K562 (cell line): ENCODE measurements around the gene JMY. TPM values are rescaled to one million over a fixed set of nuclear protein-coding genes. Genes with fewer than 3 reads are reported as not detected.

Source experiments
- ATAC-seq: fragments of 200-7000 bp; cut with Tn5 transposase; 3 replicates; pipeline ENCODE4 v1.9.1; 2020; ENCODE audit warnings: moderate library complexity
- BruUV-seq: library from RNA; stranded (reverse); fragments of 400-500 nt; replicated peaks from 2 replicates; lab custom pipeline; 2021; lab: Mats Ljungman, UMichigan
- CTCF ChIA-PET: fragments of 300-600 bp; formaldehyde crosslinking; extraction: SDS; loops from one replicate; lab custom pipeline; 2021; ENCODE audit warnings: low intra/inter-chr PET ratio; lab: Yijun Ruan, JAX
- POLR2A ChIA-PET: fragments of 300-600, 350-650 bp; sonication (Branson Sonifier 250); formaldehyde crosslinking; extraction: SDS; loops from one replicate; lab custom pipeline; 2021; ENCODE audit warnings: antibody characterized with exemption, inconsistent platforms; lab: Yijun Ruan, JAX
- DNase-seq, 4 experiments: peaks; one replicate each; pipeline versions ENCODE4 v3.0.0 to v3.0.0-alpha.2; 2011 to 2018; ENCODE audit warnings: low spot score in 3 of 4, mixed read lengths in 3 of 4; ENCODE audit errors: extremely low read depth in 1 of 4
- FAIRE-seq: peaks from 2 replicates; lab custom pipeline; 2011; peaks lifted over from hg19 to GRCh38; lab: Jason Lieb, UNC
- H2AFZ ChIP-seq: 2 replicates; pipeline ENCODE4 v1.6.0; 2011; ENCODE audit warnings: low read depth, low read length, control low read depth, inconsistent platforms
- H3K27ac ChIP-seq: fragments of 200-600 bp; 3 replicates; pipeline ENCODE4 v1.8.0; 2011; ENCODE audit warnings: low read depth, mild to moderate bottlenecking, control low read depth, inconsistent platforms, low read length, moderate library complexity, mixed read lengths; ENCODE audit errors: extremely low read depth
- H3K27me3 ChIP-seq, 2 experiments: fragments of 300-600 bp in 1 of 2; 2 replicates in 1 of 2; 3 replicates in 1 of 2; pipeline versions ENCODE4 v1.6.0 to v1.8.0; 2011; ENCODE audit warnings: inconsistent platforms in 2 of 2, low read length in 2 of 2, mild to moderate bottlenecking in 1 of 2, mixed read lengths in 1 of 2, moderate library complexity in 1 of 2; ENCODE audit not compliant: control insufficient read depth in 2 of 2, insufficient read depth in 2 of 2
- H3K36me3 ChIP-seq: fragments of 300-600 bp; 3 replicates; pipeline ENCODE4 v1.8.0; 2011; ENCODE audit warnings: mild to moderate bottlenecking, low read length, inconsistent platforms; ENCODE audit not compliant: control insufficient read depth, insufficient read depth
- H3K4me1 ChIP-seq, 2 experiments: fragments of 200-600 bp in 1 of 2; replicated peaks in 1 of 2; 2 replicates in 1 of 2; 3 replicates in 1 of 2; pipeline versions ENCODE4 v1.5.1 to v1.8.0; 2011; ENCODE audit warnings: inconsistent platforms in 2 of 2, low read length in 2 of 2, mild to moderate bottlenecking in 1 of 2, mixed read lengths in 1 of 2, moderate library complexity in 1 of 2; ENCODE audit not compliant: control insufficient read depth in 2 of 2, insufficient read depth in 2 of 2
- H3K4me2 ChIP-seq: 2 replicates; pipeline ENCODE4 v1.6.1; 2011; ENCODE audit warnings: low read length, control low read depth, inconsistent platforms, mixed read lengths; ENCODE audit not compliant: insufficient read depth
- H3K4me3 ChIP-seq: fragments of 200-600 bp; sonication (generic), shearing (Covaris generic); 2 replicates; pipeline ENCODE4 v1.5.1; 2016; ENCODE audit warnings: control low read depth, inconsistent platforms
- H3K79me2 ChIP-seq: fragments of 200-600 bp; 3 replicates; pipeline ENCODE4 v1.8.0; 2011; ENCODE audit warnings: low read length, inconsistent platforms; ENCODE audit not compliant: control insufficient read depth, insufficient read depth
- H3K9ac ChIP-seq, 2 experiments: 2 replicates each; pipeline versions ENCODE4 v1.6.0 to v1.6.1; 2011; ENCODE audit warnings: low read depth in 2 of 2, low read length in 2 of 2, control low read depth in 1 of 2, inconsistent platforms in 1 of 2, mild to moderate bottlenecking in 1 of 2, mixed read lengths in 1 of 2; ENCODE audit not compliant: insufficient read depth in 1 of 2
- H3K9me1 ChIP-seq: one replicate; pipeline ENCODE4 v1.6.0; 2011; ENCODE audit warnings: inconsistent platforms, mild to moderate bottlenecking, low read length, moderate library complexity; ENCODE audit not compliant: control insufficient read depth, insufficient read depth
- H3K9me3 ChIP-seq: replicated peaks from 2 replicates; pipeline ENCODE4 v1.5.1; 2011; ENCODE audit warnings: low read depth, low read length, inconsistent platforms; ENCODE audit not compliant: control insufficient read depth, insufficient read depth
- H4K20me1 ChIP-seq: replicated peaks from 2 replicates; pipeline ENCODE4 v1.6.1; 2011; ENCODE audit warnings: low read length, inconsistent platforms, mixed read lengths; ENCODE audit not compliant: control insufficient read depth, insufficient read depth
- CBFA2T2 ChIP-seq: fragments of 450-650 bp; conservative IDR thresholded peaks from 2 replicates; pipeline ENCODE4 v1.6.1; 2017; ENCODE audit warnings: mild to moderate bottlenecking
- CTCF ChIP-seq, 3 experiments: IDR thresholded peaks in 2 of 3; conservative IDR thresholded peaks in 1 of 3; 2 replicates each; pipeline ENCODE4 v1.5.1; 2011 to 2012; ENCODE audit warnings: low read length in 3 of 3, mild to moderate bottlenecking in 3 of 3, control low read depth in 2 of 3, improper control_type of control experiment in 1 of 3, inconsistent platforms in 1 of 3, low read depth in 1 of 3, mixed read lengths in 1 of 3, moderate library complexity in 1 of 3; ENCODE audit not compliant: insufficient read depth in 2 of 3
- DDX20 ChIP-seq: fragments of 450-650 bp; IDR thresholded peaks from 2 replicates; pipeline ENCODE4 v1.6.1; 2016; ENCODE audit warnings: missing genetic modification characterization, low read depth, mild to moderate bottlenecking, missing compliant biosample characterization, moderate library complexity
- EHMT2 ChIP-seq: fragments of 450-650 bp; IDR thresholded peaks from 2 replicates; pipeline ENCODE4 v1.6.1; 2018; ENCODE audit warnings: antibody characterized with exemption
- HDAC1 ChIP-seq, 2 experiments: fragments of 450-650 bp; IDR thresholded peaks; 2 replicates each; pipeline ENCODE4 v1.6.1; 2016 to 2017; ENCODE audit warnings: inconsistent platforms in 1 of 2, mild to moderate bottlenecking in 1 of 2, moderate library complexity in 1 of 2
- KLF16 ChIP-seq: IDR thresholded peaks from 2 replicates; pipeline ENCODE4 v1.6.1; 2016; ENCODE audit warnings: antibody characterized with exemption
- MCM2 ChIP-seq: fragments of 450-650 bp; IDR thresholded peaks from 2 replicates; pipeline ENCODE4 v1.6.1; 2017; ENCODE audit warnings: low read depth, mild to moderate bottlenecking
- MEF2D ChIP-seq: conservative IDR thresholded peaks from 2 replicates; pipeline ENCODE4 v1.6.1; 2016; ENCODE audit warnings: low read depth, missing genetic modification characterization, missing compliant biosample characterization
- NFXL1 ChIP-seq: fragments of 450-650 bp; formaldehyde crosslinking; IDR thresholded peaks from 2 replicates; pipeline ENCODE4 v1.4.0; 2021; ENCODE audit warnings: mild to moderate bottlenecking
- RERE ChIP-seq: sonication (generic); formaldehyde crosslinking; IDR thresholded peaks from 2 replicates; pipeline ENCODE4 v1.8.0; 2023; ENCODE audit warnings: missing genetic modification reagents, mild to moderate bottlenecking, borderline replicate concordance
- SRSF9 ChIP-seq: fragments of 200-400 bp; formaldehyde crosslinking; IDR thresholded peaks from 2 replicates; pipeline ENCODE4 v1.6.1; 2017; ENCODE audit warnings: low read depth, low read length, borderline replicate concordance
- TARDBP ChIP-seq: fragments of 450-650 bp; IDR thresholded peaks from 2 replicates; pipeline ENCODE4 v1.6.1; 2016
- TSC22D4 ChIP-seq: fragments of 450-650 bp; IDR thresholded peaks from 2 replicates; pipeline ENCODE4 v1.6.1; 2016; ENCODE audit warnings: missing genetic modification characterization, missing biosample characterization, control low read depth
- USF2 ChIP-seq: sonication (generic); formaldehyde crosslinking; IDR thresholded peaks from 2 replicates; pipeline ENCODE4 v1.5.0; 2020; ENCODE audit warnings: missing genetic modification reagents
- ZFX ChIP-seq: sonication (generic); formaldehyde crosslinking; IDR thresholded peaks from 2 replicates; pipeline ENCODE4 v1.8.0; 2022; ENCODE audit warnings: mild to moderate bottlenecking, missing genetic modification reagents, moderate library complexity
- ZNF354B ChIP-seq: fragments of 250-450 bp; sonication (Bioruptor Pico); IDR thresholded peaks from 2 replicates; pipeline ENCODE4 v1.4.0; 2020
- ZNF431 ChIP-seq: sonication (generic); formaldehyde crosslinking; IDR thresholded peaks from 2 replicates; pipeline ENCODE4 v1.8.0; 2022; ENCODE audit warnings: mild to moderate bottlenecking, missing genetic modification reagents
- WGBS: fragments of 100-300 bp; shearing (Covaris generic); methylation state at CpG from one replicate; pipeline ENCODE4 v1.1.6; 2016; ENCODE audit warnings: low coverage, mixed read lengths; ENCODE audit not compliant: insufficient coverage; ENCODE audit errors: missing lambda C conversion rate; 5-methylcytosine and 5-hydroxymethylcytosine counted together
- in situ Hi-C: fragments of 300-500 bp; cut with MboI; formaldehyde crosslinking; loops from 4 replicates; pipeline ENCODE4 v1.15.0; 2018; ENCODE audit warnings: inconsistent platforms, mixed read lengths
- intact Hi-C: fragments of 100-400 bp; cut with micrococcal nuclease; formaldehyde crosslinking; loops from 2 replicates; pipeline ENCODE4 v1.14.2; 2022
- polyA plus RNA-seq, 8 experiments: library from polyadenylated mRNA; depleted of rRNA in 4 of 8; stranded (reverse) in 5 of 8; unstranded in 3 of 8; fragments of >200 nt; fragmentation: Nextera tagmentation in 2 of 8; fragmentation: Illumina TruSeq in 1 of 8; extraction: Ambion mirVana in 2 of 8; extraction: Trizol in 1 of 8; gene quantifications; 2 replicates each; pipeline versions ENCODE4 v1.2.1 to v1.2.3, GENCODE V29; 2011 to 2014; ENCODE audit warnings: inconsistent platforms in 1 of 8, missing spikeins in 1 of 8
- total RNA-seq, 7 experiments: library from RNA; depleted of rRNA in 6 of 7; stranded (reverse); fragments of >200 nt in 6 of 7; fragmentation: Illumina TruSeq in 2 of 7; extraction: Trizol in 2 of 7; gene quantifications; 2 replicates each; pipeline versions ENCODE4 v1.2.1 to v1.2.3, GENCODE V29; 2011 to 2021; ENCODE audit warnings: low replicate concordance in 1 of 7

JMY gene
- total and polyA plus RNA-seq, 9 of the 15 experiments (the other 6 are each of a cell fraction or from before 2014, with no cell fraction given) = 1.1 to 5.5 (median 3.7) TPM

GRCh38 chr5:79357398-79357797, 121.5 kb downstream of the JMY start:
- no peaks in the 10 kb centered on the region for H3K79me2 ChIP-seq
- no peak overlapping the region for H3K9ac ChIP-seq
- 6% methylated on average over 1 of the region's 1 CpG for WGBS
- no peaks in the 10 kb centered on the region for H4K20me1 ChIP-seq
- no peak for TF ChIP-seq KLF16
- TF ChIP-seq ZNF354B = no peak
- TF ChIP-seq NFXL1 = no peak
- TF ChIP-seq MEF2D = no peak
- TF ChIP-seq ZFX (CRISPR knock-in tag) = no peak
- TF ChIP-seq DDX20 (tag) = no peak
- no peak for TF ChIP-seq ZNF431 (CRISPR knock-in tag)
- no peak for TF ChIP-seq TARDBP
- no peak for TF ChIP-seq USF2 (CRISPR knock-in tag)
- no peak for TF ChIP-seq CTCF (IDR thresholded peaks at IDR 0.05 in 2 of 3, conservative IDR thresholded peaks at IDR 0.05 in 1 of 3; ENCODE audit: insufficient read depth in 2 of 3, low read depth in 1 of 3, low read length in 3 of 3)
- TF ChIP-seq SRSF9 = no peak
- TF ChIP-seq EHMT2 = no peak
- TF ChIP-seq RERE (CRISPR knock-in tag) = no peak
- no peak for TF ChIP-seq MCM2
- TF ChIP-seq HDAC1 (IDR thresholded peaks at IDR 0.05) = no peak
- TF ChIP-seq TSC22D4 (tag) = no peak
- no peak for TF ChIP-seq CBFA2T2
- TF ChIP-seq, all 486 proteins: peak for 0
- Histone ChIP-seq H3K9me3 (no peaks in the 10 kb centered on the region), H3K27ac (no peak overlapping the region), H3K36me3 (no peaks in the 10 kb centered on the region), H3K27me3 (no peaks in the 10 kb centered on the region), H3K9me1 (no peaks in the 10 kb centered on the region), H2AFZ (no peak overlapping the region), H3K4me2 (no peak overlapping the region), H3K4me1 (no peaks in the 10 kb centered on the region), H3K4me3 (no peak overlapping the region)
- CTCF ChIA-PET = no interaction called here
- FAIRE-seq = peak; percentile 46
- POLR2A ChIA-PET = interaction anchor here (0.6 kb wide), 1 partner anchor 11 kb away, joined by 3 read pairs; no protein-coding TSS in a partner anchor
- no peak for DNase-seq
- in situ Hi-C loops = no loop called here
- no peak for ATAC-seq
- intact Hi-C loops = no loop called here
- BruUV-seq = no TSS peak
